GM18505 (cell line): ENCODE data around the gene PCSK1.

Experiments used
- ATAC-seq: cut with Tn5 transposase; IDR thresholded peaks from one replicate; pipeline ENCODE4 v1.9.1; 2021; ENCODE audit not compliant: unreplicated experiment
- POLR2A ChIP-seq: IDR thresholded peaks from 4 replicates; pipeline ENCODE4 v1.6.1; 2011; ENCODE audit warnings: borderline replicate concordance; ENCODE audit not compliant: insufficient read depth, insufficient read length; ENCODE audit errors: extremely low read depth

Gene PCSK1

GRCh38 chr5:96433066-96433447 is at the start of gene PCSK1:
TSS of gene PCSK1 (minus strand) at chr5:96433248. CDS start at chr5:96433042, 206 bp downstream.
- no peak for ATAC-seq
- no peak for TF ChIP-seq POLR2A

- no peak for ATAC-seq
- TF ChIP-seq POLR2A: no peak
Measured at GRCh38 chr5:96481867-96482266, 48.8 kb upstream of the PCSK1 start.

GRCh38 chr5:96481009-96481786 is 48.1 kb upstream of the PCSK1 start:
- no peak for TF ChIP-seq POLR2A
- ATAC-seq: no peak

GRCh38 chr5:96478983-96479382 is 45.9 kb upstream of the PCSK1 start:
- TF ChIP-seq POLR2A: no peak
- no peak for ATAC-seq

GRCh38 chr5:96476654-96477053 is 43.6 kb upstream of the PCSK1 start:
- ATAC-seq: no peak
- TF ChIP-seq POLR2A: no peak

GRCh38 chr5:96474073-96474472 is 41.0 kb upstream of the PCSK1 start:
- ATAC-seq: no peak
- TF ChIP-seq POLR2A: no peak

GRCh38 chr5:96473155-96473554 is 40.1 kb upstream of the PCSK1 start:
- ATAC-seq: no peak
- TF ChIP-seq POLR2A: no peak

- TF ChIP-seq POLR2A: no peak
- no peak for ATAC-seq
Measured at GRCh38 chr5:96470785-96471184, 37.7 kb upstream of the PCSK1 start.

- ATAC-seq: no peak
Measured at GRCh38 chr5:96468956-96469355, 35.9 kb upstream of the PCSK1 start.

GRCh38 chr5:96463091-96463490 is 30.0 kb upstream of the PCSK1 start:
- no peak for TF ChIP-seq POLR2A
- ATAC-seq: no peak

More at GRCh38 chr5:96468956-96469355, 35.9 kb upstream of the PCSK1 start:
- no peak for TF ChIP-seq POLR2A

- no peak for ATAC-seq
- TF ChIP-seq POLR2A: no peak
Measured at GRCh38 chr5:96459313-96460121, 26.5 kb upstream of the PCSK1 start.

- no peak for ATAC-seq
- no peak for TF ChIP-seq POLR2A
Measured at GRCh38 chr5:96458176-96458575, 25.1 kb upstream of the PCSK1 start.

GRCh38 chr5:96455789-96456188 is 22.7 kb upstream of the PCSK1 start:
- no peak for TF ChIP-seq POLR2A
- no peak for ATAC-seq

- no peak for TF ChIP-seq POLR2A
- no peak for ATAC-seq
Measured at GRCh38 chr5:96453394-96453793, 20.3 kb upstream of the PCSK1 start.

GRCh38 chr5:96447949-96448348 is 14.9 kb upstream of the PCSK1 start:
- no peak for ATAC-seq
- TF ChIP-seq POLR2A: no peak

GRCh38 chr5:96440185-96440538 is 7.1 kb upstream of the PCSK1 start:
- TF ChIP-seq POLR2A: no peak
- ATAC-seq: peak; percentile 26
